Upper lobe of right lung (tissue), 1 donor: ENCODE results near the gene NVL. TPM values are rescaled to one million over a fixed set of nuclear protein-coding genes. Genes with fewer than 3 reads are reported as not detected.
A peak's percentile ranks its signal among the peaks of the same experiment; 100 is the strongest.

ENCODE experiments used
- ATAC-seq: fragments of 200-7000 bp; cut with Tn5 transposase; one replicate; pipeline ENCODE4 v1.9.1; 2020; ENCODE audit warnings: mild to moderate bottlenecking, moderate library complexity
- DNase-seq: peaks from one replicate; pipeline ENCODE4 v3.0.0-alpha.2; 2020
- H3K27ac ChIP-seq: fragments of 200-600 bp; one replicate; pipeline ENCODE4 v1.8.0; 2022
- H3K27me3 ChIP-seq: fragments of 200-600 bp; one replicate; pipeline ENCODE4 v1.8.0; 2022; ENCODE audit warnings: mild to moderate bottlenecking
- H3K36me3 ChIP-seq: fragments of 200-600 bp; one replicate; pipeline ENCODE4 v1.8.0; 2022
- H3K4me1 ChIP-seq: fragments of 200-600 bp; one replicate; pipeline ENCODE4 v1.8.0; 2022
- H3K4me3 ChIP-seq: fragments of 200-600 bp; one replicate; pipeline ENCODE4 v1.8.0; 2022; ENCODE audit warnings: mild to moderate bottlenecking
- H3K9me3 ChIP-seq: fragments of 200-600 bp; one replicate; pipeline ENCODE4 v1.8.0; 2022
- CTCF ChIP-seq: fragments of 200-600 bp; IDR thresholded peaks from one replicate; pipeline ENCODE4 v1.8.0; 2022; ENCODE audit warnings: antibody characterized with exemption
- intact Hi-C: fragments of 100-400 bp; cut with DNase I; formaldehyde crosslinking; loops from one replicate; pipeline ENCODE4 v1.11.0; 2022
- total RNA-seq: library from RNA; stranded (reverse); fragmentation: NEBNext Ultra II Directional; extraction: Animal tissue kit (Norgen Biotek cat#: 25700); gene quantifications from one replicate; pipeline ENCODE4 v1.2.1, GENCODE V29; 2021
- donor health status: DM: no; HTN: yes; CAD: no; lungs with severe emphysema.

NVL gene
- total RNA-seq, 1 donor from 2014 or later: 24.1 TPM

- H3K4me1 ChIP-seq: peaks cover 22% of the 10 kb centered on the region
- H3K4me3 ChIP-seq: no peak overlapping the region
- ATAC-seq (no peak), DNase-seq (no peak)
- H3K9me3 ChIP-seq: no peaks in the 10 kb centered on the region
- intact Hi-C loops: loop anchor here (10.0 kb wide), 1 partner anchor 217 kb away; the partner anchor contains the start of gene FBXO28
- no peaks in the 10 kb centered on the region for H3K27me3 ChIP-seq
- peak overlapping the region; percentile 96 for H3K27ac ChIP-seq
- TF ChIP-seq CTCF: no peak
- H3K36me3 ChIP-seq: no peaks in the 10 kb centered on the region
Observed at GRCh38 chr1:224331326-224331725, 1.4 kb upstream of the NVL start.

- ATAC-seq (no peak), DNase-seq (no peak)
- Histone ChIP-seq H3K9me3 (no peaks in the 10 kb centered on the region), H3K4me1 (peaks cover 22% of the 10 kb centered on the region), H3K4me3 (peak overlapping the region; percentile 74), H3K27ac (peak overlapping the region; percentile 96), H3K36me3 (peaks cover 13% of the 10 kb centered on the region), H3K27me3 (no peaks in the 10 kb centered on the region)
- intact Hi-C loops: no loop called here
- no peak for TF ChIP-seq CTCF
Observed at GRCh38 chr1:224329484-224329841, 509 bp downstream of the NVL start.

GRCh38 chr1:224328644-224329043 is 1.3 kb downstream of the NVL start:
- ATAC-seq (no peak), DNase-seq (no peak)
- Histone ChIP-seq H3K36me3 (peaks cover 13% of the 10 kb centered on the region), H3K4me1 (peaks cover 22% of the 10 kb centered on the region), H3K9me3 (no peaks in the 10 kb centered on the region), H3K4me3 (peak overlapping the region; percentile 74), H3K27me3 (no peaks in the 10 kb centered on the region), H3K27ac (no peak overlapping the region)
- intact Hi-C loops: no loop called here
- no peak for TF ChIP-seq CTCF

- intact Hi-C loops: no loop called here
Observed at GRCh38 chr1:224325959-224326358, 4.0 kb downstream of the NVL start.

GRCh38 chr1:224321706-224322105 is 8.3 kb downstream of the NVL start:
- no peak overlapping the region for H3K27ac ChIP-seq
- no peak for ATAC-seq
- H3K4me1 ChIP-seq: peaks cover 4% of the 10 kb centered on the region
- H3K9me3 ChIP-seq: no peaks in the 10 kb centered on the region
- no peak for DNase-seq
- intact Hi-C loops: no loop called here
- H3K36me3 ChIP-seq: peaks cover 31% of the 10 kb centered on the region
- TF ChIP-seq CTCF: no peak
- H3K4me3 ChIP-seq: no peak overlapping the region
- no peaks in the 10 kb centered on the region for H3K27me3 ChIP-seq

More at GRCh38 chr1:224325959-224326358, 4.0 kb downstream of the NVL start:
- Histone ChIP-seq H3K27me3 (no peaks in the 10 kb centered on the region), H3K4me1 (peaks cover 19% of the 10 kb centered on the region), H3K9me3 (no peaks in the 10 kb centered on the region), H3K27ac (no peak overlapping the region), H3K4me3 (no peak overlapping the region), H3K36me3 (peaks cover 18% of the 10 kb centered on the region)
- TF ChIP-seq CTCF: no peak
- no peak for ATAC-seq
- DNase-seq: no peak
